ENCODE measurements around the gene FABP6.
A peak's percentile ranks its signal among the peaks of the same experiment; 100 is the strongest.
"Not testable (repeated sequence)": the region's sequence is repeated elsewhere in the genome, so short reads cannot be mapped to it uniquely, and the experiment has no call there.

FABP6 gene

GRCh38 chr5:160229190-160229742, at the start of gene FABP6:
FABP6 (plus strand) TSS chr5:160229506; CDS start chr5:160229558, 52 bp downstream.
- no peaks in the 10 kb centered on the region for H3K9me3 Mint-ChIP-seq
- CTCF ChIA-PET: interaction anchor here (0.9 kb wide), 1 partner anchor 11 kb away, joined by 3 read pairs; no protein-coding TSS in a partner anchor
- no peak within 1 kb of the TSS for H3K4me3 Mint-ChIP-seq
- DNase-seq: no peak
- H3K27me3 Mint-ChIP-seq: peaks cover 7% of the 10 kb centered on the region
- no peak within 1 kb of the TSS for H3K27ac Mint-ChIP-seq
- no peaks in the 10 kb centered on the region for H3K4me1 Mint-ChIP-seq
- no peaks in the 10 kb centered on the region for H3K36me3 Mint-ChIP-seq

- Mint-ChIP-seq H3K4me1 (peaks cover 3% of the 10 kb centered on the region), H3K27ac (no peak overlapping the region), H3K9me3 (no peaks in the 10 kb centered on the region), H3K4me3 (no peak overlapping the region), H3K36me3 (no peaks in the 10 kb centered on the region), H3K27me3 (peaks cover 10% of the 10 kb centered on the region)
- CTCF ChIA-PET: interaction anchor here (2.0 kb wide), 1 partner anchor 18 kb away, joined by 4 read pairs; no protein-coding TSS in a partner anchor
- DNase-seq: no peak
These were observed 48.4 kb upstream of the FABP6 start for GRCh38 chr5:160180931-160181330.

GRCh38 chr5:160181965-160182622, 47.2 kb upstream of the FABP6 start:
- H3K36me3 Mint-ChIP-seq: no peaks in the 10 kb centered on the region
- CTCF ChIA-PET: interaction anchor here (0.6 kb wide), 1 partner anchor 151 kb away, joined by 3 read pairs; no protein-coding TSS in a partner anchor
- H3K27ac Mint-ChIP-seq: no peak overlapping the region
- no peak overlapping the region for H3K4me3 Mint-ChIP-seq
- peaks cover 20% of the 10 kb centered on the region for H3K27me3 Mint-ChIP-seq
- peaks cover 4% of the 10 kb centered on the region for H3K9me3 Mint-ChIP-seq
- DNase-seq: no peak
- peaks cover 3% of the 10 kb centered on the region for H3K4me1 Mint-ChIP-seq

- CTCF ChIA-PET: interaction anchor here (1.1 kb wide), 2 partner anchors 12 to 16 kb away, joined by 3 read pairs; no protein-coding TSS in a partner anchor
- H3K4me1 Mint-ChIP-seq: peaks cover 6% of the 10 kb centered on the region
- H3K9me3 Mint-ChIP-seq: peaks cover 4% of the 10 kb centered on the region
- H3K27me3 Mint-ChIP-seq: peaks cover 23% of the 10 kb centered on the region
- no peak overlapping the region for H3K27ac Mint-ChIP-seq
- no peaks in the 10 kb centered on the region for H3K36me3 Mint-ChIP-seq
- DNase-seq: no peak
- H3K4me3 Mint-ChIP-seq: no peak overlapping the region
These were observed 46.2 kb upstream of the FABP6 start for GRCh38 chr5:160183075-160183474.

GRCh38 chr5:160185626-160186360, 43.5 kb upstream of the FABP6 start:
- CTCF ChIA-PET: interaction anchor here (0.6 kb wide), 1 partner anchor 13 kb away, joined by 3 read pairs; no protein-coding TSS in a partner anchor
- no peak overlapping the region for H3K27ac Mint-ChIP-seq
- H3K9me3 Mint-ChIP-seq: peaks cover 4% of the 10 kb centered on the region
- H3K36me3 Mint-ChIP-seq: no peaks in the 10 kb centered on the region
- peaks cover 10% of the 10 kb centered on the region for H3K4me1 Mint-ChIP-seq
- no peak for DNase-seq
- H3K4me3 Mint-ChIP-seq: no peak overlapping the region
- peaks cover 42% of the 10 kb centered on the region for H3K27me3 Mint-ChIP-seq

GRCh38 chr5:160186480-160186879, 42.8 kb upstream of the FABP6 start:
- Mint-ChIP-seq H3K36me3 (no peaks in the 10 kb centered on the region), H3K4me3 (no peak overlapping the region), H3K9me3 (peaks cover 4% of the 10 kb centered on the region), H3K27ac (no peak overlapping the region), H3K4me1 (peaks cover 10% of the 10 kb centered on the region), H3K27me3 (peaks cover 43% of the 10 kb centered on the region)
- CTCF ChIA-PET: interaction anchor here (0.6 to 1.2 kb wide), 3 partner anchors 11 to 204 kb away, joined by 3 read pairs; no protein-coding TSS in a partner anchor
- no peak for DNase-seq

- H3K36me3 Mint-ChIP-seq: no peaks in the 10 kb centered on the region
- no peak overlapping the region for H3K27ac Mint-ChIP-seq
- no peak for DNase-seq
- H3K4me3 Mint-ChIP-seq: no peak overlapping the region
- peaks cover 4% of the 10 kb centered on the region for H3K9me3 Mint-ChIP-seq
- H3K27me3 Mint-ChIP-seq: peaks cover 43% of the 10 kb centered on the region
- peaks cover 10% of the 10 kb centered on the region for H3K4me1 Mint-ChIP-seq
- CTCF ChIA-PET: interaction anchor here (1.0 to 1.2 kb wide), 2 partner anchors 11 to 204 kb away, joined by 3 read pairs; no protein-coding TSS in a partner anchor
These were observed 42.2 kb upstream of the FABP6 start for GRCh38 chr5:160187091-160187490.

- Mint-ChIP-seq H3K27me3 (peaks cover 43% of the 10 kb centered on the region), H3K4me3 (peak overlapping the region; percentile 46), H3K9me3 (peaks cover 4% of the 10 kb centered on the region), H3K4me1 (peaks cover 10% of the 10 kb centered on the region), H3K27ac (no peak overlapping the region), H3K36me3 (no peaks in the 10 kb centered on the region)
- CTCF ChIA-PET: interaction anchor here (2.4 kb wide), 1 partner anchor 10 kb away, joined by 14 read pairs; no protein-coding TSS in a partner anchor
- peak; percentile 24 for DNase-seq
These were observed 40.9 kb upstream of the FABP6 start for GRCh38 chr5:160188141-160189015.

GRCh38 chr5:160192424-160192823, 36.9 kb upstream of the FABP6 start:
- Mint-ChIP-seq H3K27me3 (peaks cover 38% of the 10 kb centered on the region), H3K4me3 (no peak overlapping the region), H3K27ac (no peak overlapping the region), H3K4me1 (peaks cover 7% of the 10 kb centered on the region), H3K9me3 (no peaks in the 10 kb centered on the region), H3K36me3 (no peaks in the 10 kb centered on the region)
- CTCF ChIA-PET: no interaction called here
- DNase-seq: no peak

GRCh38 chr5:160193076-160193475, 36.2 kb upstream of the FABP6 start:
- H3K27ac Mint-ChIP-seq, CTCF ChIA-PET, H3K9me3 Mint-ChIP-seq, H3K4me1 Mint-ChIP-seq, H3K36me3 Mint-ChIP-seq, H3K4me3 Mint-ChIP-seq, DNase-seq: not testable (repeated sequence)
- H3K27me3 Mint-ChIP-seq: peaks cover 41% of the 10 kb centered on the region

GRCh38 chr5:160193790-160194189, 35.5 kb upstream of the FABP6 start:
- CTCF ChIA-PET: interaction anchor here (6.6 kb wide), 1 partner anchor 151 kb away, joined by 54 read pairs; no protein-coding TSS in a partner anchor
- H3K4me1 Mint-ChIP-seq, DNase-seq, H3K27ac Mint-ChIP-seq, H3K9me3 Mint-ChIP-seq, H3K4me3 Mint-ChIP-seq, H3K36me3 Mint-ChIP-seq: not testable (repeated sequence)
- peaks cover 43% of the 10 kb centered on the region for H3K27me3 Mint-ChIP-seq

- H3K9me3 Mint-ChIP-seq: no peaks in the 10 kb centered on the region
- no peak overlapping the region for H3K4me3 Mint-ChIP-seq
- H3K36me3 Mint-ChIP-seq: no peaks in the 10 kb centered on the region
- no peak overlapping the region for H3K27ac Mint-ChIP-seq
- DNase-seq: no peak
- CTCF ChIA-PET: interaction anchor here (0.9 to 6.6 kb wide), 8 partner anchors 8 to 194 kb away, joined by 3 to 54 read pairs (median 4); partner anchors contain the start of gene C1QTNF2
- peaks cover 36% of the 10 kb centered on the region for H3K27me3 Mint-ChIP-seq
- H3K4me1 Mint-ChIP-seq: peaks cover 11% of the 10 kb centered on the region
These were observed 31.8 kb upstream of the FABP6 start for GRCh38 chr5:160197341-160198144.

GRCh38 chr5:160198146-160198545, 31.2 kb upstream of the FABP6 start:
- no peak overlapping the region for H3K27ac Mint-ChIP-seq
- peaks cover 11% of the 10 kb centered on the region for H3K4me1 Mint-ChIP-seq
- H3K27me3 Mint-ChIP-seq: peaks cover 36% of the 10 kb centered on the region
- no peak for DNase-seq
- H3K9me3 Mint-ChIP-seq: no peaks in the 10 kb centered on the region
- CTCF ChIA-PET: interaction anchor here (0.9 to 6.6 kb wide), 8 partner anchors 8 to 176 kb away, joined by 3 to 54 read pairs (median 5); partner anchors contain the start of gene C1QTNF2
- no peak overlapping the region for H3K4me3 Mint-ChIP-seq
- no peaks in the 10 kb centered on the region for H3K36me3 Mint-ChIP-seq
